KOPT-K1 (cell line): ENCODE measurements around the gene MARCHF9.

Experiments
- H3K27ac ChIP-seq: fragments of 200-600 bp; sonication (generic); 2 replicates; pipeline ENCODE4 v1.5.1; 2016; ENCODE audit warnings: antibody characterized with exemption, mild to moderate bottlenecking, low read depth, low read length; ENCODE audit not compliant: poor library complexity, severe bottlenecking
- H3K36me3 ChIP-seq: fragments of 200-600 bp; sonication (generic); 2 replicates; pipeline ENCODE4 v1.5.1; 2017; ENCODE audit warnings: antibody characterized with exemption, mild to moderate bottlenecking, low read length, moderate library complexity; ENCODE audit not compliant: insufficient read depth
- H3K9me3 ChIP-seq: fragments of 200-600 bp; sonication (generic); 2 replicates; pipeline ENCODE4 v1.5.1; 2017; ENCODE audit warnings: antibody characterized with exemption, low read length, mild to moderate bottlenecking; ENCODE audit not compliant: insufficient read depth, poor library complexity, severe bottlenecking

Gene MARCHF9

DNA sequence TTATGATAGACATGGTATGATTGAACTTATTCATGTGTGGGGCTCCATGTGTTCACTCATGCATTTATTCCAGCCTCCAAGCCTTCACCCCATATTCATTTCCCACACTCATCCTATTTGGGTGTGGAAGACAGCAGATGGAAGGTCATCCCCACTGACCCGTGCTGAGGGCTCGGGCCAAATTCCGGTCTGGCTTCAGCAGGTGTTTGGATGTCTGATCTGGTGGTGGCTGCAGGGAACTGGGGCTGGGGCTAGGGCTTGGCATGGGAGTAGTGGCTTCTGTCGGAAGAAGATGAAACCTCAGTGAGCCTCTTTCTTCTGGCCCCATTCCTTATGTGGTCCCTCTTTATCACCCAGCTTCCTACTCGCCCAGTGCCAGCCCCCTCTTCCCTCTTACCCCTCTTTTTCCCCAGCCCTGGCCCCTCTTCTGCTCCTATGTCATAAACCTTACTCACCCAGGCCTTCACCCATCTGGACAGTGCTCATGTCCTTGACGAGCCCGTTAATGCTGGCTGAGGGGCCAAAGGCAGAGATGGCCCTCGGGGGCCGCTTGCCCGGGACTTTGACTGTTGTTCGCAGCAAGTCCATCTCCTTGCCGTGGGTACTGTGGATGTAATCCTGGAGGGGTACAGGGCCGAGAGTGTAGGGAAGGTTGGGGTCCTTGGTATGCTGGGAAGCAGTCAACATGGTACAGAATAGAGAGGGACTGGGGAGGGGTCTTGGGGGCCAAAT is 24.4 kb upstream of the MARCHF9 start:
- peaks cover 97% of the 10 kb centered on the region for H3K36me3 ChIP-seq
- no peak overlapping the region for H3K27ac ChIP-seq
- H3K9me3 ChIP-seq: no peaks in the 10 kb centered on the region

DNA sequence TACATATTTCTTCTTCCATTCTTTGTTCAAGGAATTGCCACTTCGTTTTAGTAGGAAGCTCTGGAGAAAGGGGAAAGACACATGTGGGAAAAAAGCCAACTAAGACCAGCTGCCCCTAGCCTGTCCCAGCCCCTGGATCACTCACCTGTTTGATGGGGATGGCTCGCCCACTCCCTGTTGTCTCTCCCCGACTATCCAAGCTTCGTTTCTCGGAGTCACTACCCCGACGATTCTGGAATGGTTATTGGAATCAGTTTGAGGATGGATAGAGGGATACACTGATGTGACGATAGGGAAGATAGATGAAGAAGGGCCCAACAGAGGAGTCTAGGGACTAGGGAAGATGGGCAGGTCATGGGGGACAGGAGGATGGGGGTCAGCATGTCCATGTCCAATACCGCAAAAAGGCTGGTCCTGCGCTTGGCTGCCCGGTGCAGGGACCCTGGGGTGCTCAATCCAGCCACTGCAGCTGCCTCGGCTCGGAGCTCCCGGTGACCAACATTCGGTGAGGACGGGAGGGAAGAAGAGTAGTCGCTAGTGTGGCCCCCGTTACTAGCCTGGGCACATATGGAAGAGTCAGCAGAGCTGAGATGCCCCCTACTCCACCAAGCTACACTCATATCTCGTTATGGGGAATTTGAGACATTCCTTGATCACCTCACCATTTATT is 23.4 kb upstream of the MARCHF9 start:
- H3K9me3 ChIP-seq: no peaks in the 10 kb centered on the region
- peaks cover 97% of the 10 kb centered on the region for H3K36me3 ChIP-seq
- H3K27ac ChIP-seq: no peak overlapping the region

DNA sequence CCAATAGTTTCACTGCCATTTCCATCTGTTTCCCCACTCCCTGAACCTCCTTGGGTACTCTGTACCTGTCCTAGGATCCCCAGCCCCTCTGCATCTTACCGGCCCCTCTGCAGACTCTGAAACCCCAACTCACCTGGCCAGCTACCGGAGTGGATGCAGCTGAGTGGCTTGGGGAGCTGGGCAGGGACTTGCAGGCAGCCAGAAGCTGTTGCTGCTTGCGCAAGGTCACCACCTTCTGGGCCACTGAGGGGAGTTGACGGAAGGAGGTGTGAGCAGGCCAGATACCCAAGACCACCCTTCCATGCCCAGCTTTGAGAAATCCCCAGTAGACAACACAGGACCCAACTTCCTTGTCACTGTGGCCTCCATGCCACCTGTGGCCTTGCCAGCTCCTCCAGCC is 22.6 kb upstream of the MARCHF9 start:
- peaks cover 97% of the 10 kb centered on the region for H3K36me3 ChIP-seq
- no peak overlapping the region for H3K27ac ChIP-seq

DNA sequence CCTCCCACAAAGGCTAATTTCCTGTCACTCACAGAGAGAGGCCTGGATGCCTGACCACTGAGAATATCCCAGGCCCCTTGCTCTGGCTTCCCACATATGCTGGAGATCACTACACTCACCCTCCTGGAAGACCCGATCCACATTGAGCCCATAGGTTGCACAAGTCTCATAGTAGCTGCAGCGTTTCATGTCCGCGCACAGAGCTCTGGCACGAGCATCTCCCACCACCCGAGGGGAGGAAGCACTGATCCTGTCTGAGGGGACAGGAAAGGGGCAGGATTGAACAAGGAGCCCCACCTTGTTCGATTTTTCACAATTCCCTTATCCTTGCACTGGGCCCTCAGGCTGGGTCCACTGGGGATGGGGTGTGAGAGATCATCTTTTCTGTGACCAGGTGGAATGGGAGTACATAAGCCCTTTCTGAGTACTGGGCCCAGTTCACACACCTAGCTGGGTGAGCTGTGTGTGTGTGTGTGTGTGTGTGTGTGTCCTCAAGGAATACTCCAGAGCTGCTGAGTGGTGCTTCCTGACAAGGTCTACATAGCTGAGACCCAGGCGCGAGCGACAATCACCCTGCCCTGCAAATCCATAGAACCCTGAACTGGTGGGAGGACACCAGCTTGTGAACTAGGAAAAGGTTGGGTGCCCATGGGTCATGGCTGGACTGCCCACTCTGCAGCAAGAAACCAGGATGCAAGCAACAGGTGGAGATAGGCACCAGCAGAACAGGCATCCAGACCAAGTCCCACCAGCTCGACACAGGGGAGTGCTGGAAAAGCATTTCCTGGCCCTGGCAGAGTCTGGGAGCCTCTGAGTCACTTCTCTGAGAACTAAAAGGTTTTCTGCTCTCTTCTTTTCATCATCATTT is 21.9 kb upstream of the MARCHF9 start:
- H3K27ac ChIP-seq: no peak overlapping the region
- peaks cover 94% of the 10 kb centered on the region for H3K36me3 ChIP-seq
- H3K9me3 ChIP-seq: no peaks in the 10 kb centered on the region

More for the DNA sequence above, 22.6 kb upstream of the MARCHF9 start:
- H3K9me3 ChIP-seq: no peaks in the 10 kb centered on the region

DNA sequence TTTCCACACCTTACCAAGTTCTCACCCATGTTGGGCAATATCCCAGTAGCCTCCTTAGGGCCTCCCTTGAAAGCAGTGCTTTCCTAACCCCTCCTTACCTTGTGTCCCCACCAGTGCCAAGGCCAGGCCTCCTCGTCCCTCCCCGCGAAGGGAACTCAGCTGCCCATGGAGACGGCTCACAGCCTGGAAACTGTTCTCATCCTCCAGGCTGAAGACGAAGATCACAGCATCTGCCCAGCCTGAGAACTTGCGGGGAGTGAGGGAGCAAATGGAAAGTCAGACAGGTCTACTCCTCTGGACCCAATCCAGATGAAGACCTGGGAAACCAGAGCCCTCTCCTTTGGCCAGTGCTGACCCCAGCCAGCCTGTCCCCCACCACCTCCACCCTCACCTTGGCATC is 21.0 kb upstream of the MARCHF9 start:
- no peaks in the 10 kb centered on the region for H3K9me3 ChIP-seq
- peaks cover 87% of the 10 kb centered on the region for H3K36me3 ChIP-seq
- H3K27ac ChIP-seq: no peak overlapping the region

- Histone ChIP-seq H3K36me3 (peaks cover 88% of the 10 kb centered on the region), H3K9me3 (no peaks in the 10 kb centered on the region), H3K27ac (no peak overlapping the region)
These were observed 20.3 kb upstream of the MARCHF9 start for GRCh38 chr12:57734591-57734990.

- Histone ChIP-seq H3K27ac (no peak overlapping the region), H3K36me3 (peaks cover 85% of the 10 kb centered on the region), H3K9me3 (no peaks in the 10 kb centered on the region)
These were observed 19.6 kb upstream of the MARCHF9 start for GRCh38 chr12:57735198-57735855.

GRCh38 chr12:57735952-57736740 is 18.8 kb upstream of the MARCHF9 start:
- no peaks in the 10 kb centered on the region for H3K9me3 ChIP-seq
- H3K27ac ChIP-seq: no peak overlapping the region
- peaks cover 76% of the 10 kb centered on the region for H3K36me3 ChIP-seq

- Histone ChIP-seq H3K9me3 (no peaks in the 10 kb centered on the region), H3K36me3 (peaks cover 69% of the 10 kb centered on the region), H3K27ac (no peak overlapping the region)
These were observed 18.0 kb upstream of the MARCHF9 start for GRCh38 chr12:57736741-57737466.

DNA sequence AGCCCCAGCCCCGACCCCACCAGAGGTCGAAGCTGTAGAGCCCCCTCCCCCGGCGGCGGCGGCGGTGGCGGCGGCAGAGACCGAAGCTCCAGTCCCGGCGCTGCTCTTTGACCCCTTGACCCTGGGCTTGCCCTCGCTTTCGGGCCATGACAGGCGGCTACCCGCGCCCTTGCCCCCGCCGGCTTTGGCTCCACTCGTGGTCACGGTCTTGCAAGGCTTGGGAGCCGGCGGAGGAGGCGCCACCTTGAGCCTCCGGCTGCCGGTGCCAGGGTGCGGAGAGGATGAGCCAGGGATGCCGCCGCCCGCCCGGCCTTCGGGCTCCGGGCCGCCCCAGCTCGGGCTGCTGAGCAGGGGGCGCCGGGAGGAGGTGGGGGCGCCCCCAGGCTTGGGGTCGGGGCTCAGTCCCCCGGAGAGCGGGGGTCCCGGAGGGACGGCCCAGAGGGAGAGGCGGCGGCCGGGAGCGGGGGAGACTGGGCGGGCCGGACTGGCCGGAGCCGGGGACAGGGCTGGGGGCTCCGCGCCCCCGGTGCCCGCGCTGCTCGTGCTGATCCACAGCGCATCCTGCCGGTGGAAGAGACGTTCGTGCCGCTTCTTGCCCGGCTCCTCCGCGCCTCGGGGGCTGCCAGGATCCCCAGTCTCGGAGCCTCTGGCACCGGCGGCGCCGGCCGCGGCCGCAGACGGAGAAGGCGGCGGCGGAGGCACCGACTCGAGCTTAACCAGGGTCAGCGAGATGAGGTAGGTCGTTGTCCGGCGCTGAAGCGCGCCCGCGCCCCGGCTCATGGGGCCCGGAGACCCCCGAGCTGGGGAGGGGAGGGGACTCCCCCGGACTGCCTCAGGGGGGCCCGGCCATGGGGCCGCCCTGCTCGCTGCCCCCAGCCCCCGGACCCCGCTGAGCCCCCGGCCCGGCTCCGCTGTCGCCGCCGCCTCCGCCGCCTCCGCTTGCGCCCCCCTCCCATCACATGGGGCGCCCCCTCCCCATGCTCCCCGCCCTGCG is 17.1 kb upstream of the MARCHF9 start:
- Histone ChIP-seq H3K27ac (no peak overlapping the region), H3K9me3 (no peaks in the 10 kb centered on the region), H3K36me3 (peaks cover 60% of the 10 kb centered on the region)

DNA sequence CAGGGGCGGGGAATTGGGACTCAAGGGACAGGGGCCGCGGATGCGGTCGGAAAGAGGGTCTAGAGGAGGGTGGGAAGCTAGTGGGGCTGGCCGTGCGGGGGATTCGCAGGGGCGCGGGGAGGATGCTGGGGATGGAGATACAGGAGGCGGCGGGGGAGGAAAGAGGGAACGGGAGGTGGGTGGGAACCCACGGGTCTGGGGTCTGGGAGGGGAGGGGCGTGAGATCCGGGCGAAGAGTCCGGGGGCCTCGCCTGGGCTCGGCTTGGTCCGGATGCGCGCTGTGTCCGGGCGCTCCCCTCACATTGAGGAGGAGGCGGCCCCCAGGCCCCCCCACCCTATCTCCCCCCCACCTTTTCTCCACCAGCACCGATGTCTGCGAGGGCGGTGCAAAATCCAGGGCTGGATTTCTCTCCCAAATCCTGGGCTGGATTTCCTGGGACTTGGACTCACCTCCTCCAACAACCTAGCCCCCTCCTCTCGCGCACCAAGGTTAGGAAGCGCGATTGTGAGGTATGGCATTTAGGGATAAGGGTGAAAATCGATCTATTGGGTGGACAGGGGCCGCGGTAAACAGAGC is 16.2 kb upstream of the MARCHF9 start, which contains the start of gene AGAP2:
Gene AGAP2 (minus strand): TSS at position 82 of the 577 bp plus-strand sequence. CDS start 496 bp downstream, outside the sequence.
- peak within 1 kb of the TSS; percentile 80 for H3K27ac ChIP-seq
- H3K9me3 ChIP-seq: no peaks in the 10 kb centered on the region
- H3K36me3 ChIP-seq: peaks cover 50% of the 10 kb centered on the region

DNA sequence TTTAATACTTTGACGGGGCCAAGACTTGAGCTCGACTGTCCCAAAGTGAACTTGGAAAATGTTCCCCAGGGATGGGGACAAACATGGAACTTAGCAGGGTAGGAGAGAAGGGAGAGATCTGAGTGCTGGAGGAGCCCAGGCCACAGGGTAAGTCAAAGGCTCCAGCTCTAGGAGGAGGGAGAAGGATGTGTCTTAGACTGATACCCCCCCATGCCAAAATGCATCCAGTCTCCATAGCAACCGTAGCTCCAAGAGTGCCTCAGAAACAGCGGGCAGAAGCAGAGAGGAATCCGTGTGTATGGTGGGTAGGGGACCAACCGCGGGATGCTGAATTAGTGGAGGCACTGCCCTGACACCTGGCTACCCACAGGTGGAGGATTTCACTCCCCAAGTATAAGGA is 15.5 kb upstream of the MARCHF9 start:
- H3K36me3 ChIP-seq: peaks cover 44% of the 10 kb centered on the region

More for the DNA sequence above, 15.5 kb upstream of the MARCHF9 start:
- Histone ChIP-seq H3K27ac (peak overlapping the region; percentile 80), H3K9me3 (no peaks in the 10 kb centered on the region)
